Activated naive CD8-positive, alpha-beta T cell treated with anti-CD3 and anti-CD28 coated beads, Interleukin-2, amount 50 U/mL, for 24 hours (primary cell): ENCODE data around the gene SFXN2.

Source experiments
- ATAC-seq: fragments of 150-1000 bp; cut with Tn5 transposase; one replicate; pipeline ENCODE4 v1.10.0; 2021
- DNase-seq: peaks from one replicate; pipeline ENCODE4 v3.0.0; 2021
- H3K27ac Mint-ChIP-seq: one replicate; pipeline ENCODE4 v1.8.0; 2021; ENCODE audit warnings: mild to moderate bottlenecking, mixed read lengths
- H3K27me3 Mint-ChIP-seq: one replicate; pipeline ENCODE4 v1.8.0; 2021; ENCODE audit warnings: mixed read lengths
- H3K36me3 Mint-ChIP-seq: one replicate; pipeline ENCODE4 v1.8.0; 2021; ENCODE audit warnings: low read depth, mixed read lengths
- H3K4me1 Mint-ChIP-seq: one replicate; pipeline ENCODE4 v1.8.0; 2021; ENCODE audit warnings: mixed read lengths
- H3K4me3 Mint-ChIP-seq: one replicate; pipeline ENCODE4 v1.8.0; 2021; ENCODE audit warnings: mild to moderate bottlenecking, moderate library complexity, mixed read lengths
- H3K9me3 Mint-ChIP-seq: one replicate; pipeline ENCODE4 v1.8.0; 2021; ENCODE audit warnings: mixed read lengths

Gene SFXN2

DNA sequence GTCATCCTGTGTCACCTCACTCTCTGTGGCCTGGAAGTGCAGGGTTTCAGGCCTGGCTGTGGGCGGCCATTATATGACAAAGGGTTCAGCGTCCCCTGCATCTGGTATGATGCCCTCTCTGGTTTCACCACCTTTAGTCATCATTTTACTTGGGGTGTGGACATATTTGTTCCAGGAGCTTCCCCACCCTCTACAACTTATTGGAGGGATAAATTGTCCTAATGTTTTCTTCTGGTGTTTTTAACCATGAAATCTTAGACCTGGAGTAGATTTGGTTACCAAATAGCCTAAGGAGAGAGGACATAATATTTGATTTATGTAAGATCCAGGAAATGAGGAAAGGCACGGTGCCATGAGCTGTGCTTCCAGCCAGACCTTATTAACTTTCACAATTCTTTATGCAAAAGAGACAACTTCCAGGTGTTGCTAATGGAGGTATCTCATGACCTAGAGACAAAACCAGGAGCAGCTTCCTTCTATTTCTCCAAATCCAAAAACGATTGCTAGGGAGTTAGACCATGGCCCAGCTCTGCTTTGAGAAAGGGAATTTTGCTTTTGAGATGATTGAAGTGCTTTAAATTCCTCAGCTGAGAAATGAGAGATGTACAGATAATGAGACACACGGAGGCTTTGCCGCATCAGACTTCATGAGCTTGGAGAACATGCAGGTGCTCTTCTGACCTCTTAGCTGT, 50.2 kb downstream of the SFXN2 start:
- H3K9me3 Mint-ChIP-seq: no peaks in the 10 kb centered on the region
- ATAC-seq: peak; percentile 43
- H3K4me1 Mint-ChIP-seq: peaks cover 25% of the 10 kb centered on the region
- H3K27me3 Mint-ChIP-seq: no peaks in the 10 kb centered on the region
- H3K27ac Mint-ChIP-seq: no peak overlapping the region
- H3K36me3 Mint-ChIP-seq: peaks cover 7% of the 10 kb centered on the region
- DNase-seq: no peak
- no peak overlapping the region for H3K4me3 Mint-ChIP-seq

DNA sequence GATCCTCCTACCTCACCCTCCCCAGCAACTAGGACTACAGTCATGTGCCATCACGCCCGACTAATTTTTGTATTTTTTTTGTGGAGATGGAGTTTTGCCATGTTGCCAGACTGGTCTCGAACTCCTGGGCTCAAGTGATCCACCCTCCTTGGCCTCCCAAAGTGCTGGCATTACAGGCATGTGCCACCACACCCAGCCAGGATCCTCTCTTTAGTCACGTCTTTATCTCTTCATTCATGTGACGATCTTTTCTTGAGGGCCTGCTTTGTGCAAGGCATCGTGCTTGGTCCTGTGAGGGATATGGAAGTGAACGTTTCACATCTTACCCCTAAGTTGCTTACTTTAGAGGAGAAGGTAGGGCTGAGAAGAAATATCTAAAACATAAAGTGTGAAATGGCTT, 50.9 kb downstream of the SFXN2 start:
- H3K27me3 Mint-ChIP-seq: no peaks in the 10 kb centered on the region
- no peak overlapping the region for H3K4me3 Mint-ChIP-seq
- DNase-seq: no peak
- H3K27ac Mint-ChIP-seq: no peak overlapping the region
- H3K9me3 Mint-ChIP-seq: no peaks in the 10 kb centered on the region
- ATAC-seq: no peak
- peaks cover 32% of the 10 kb centered on the region for H3K4me1 Mint-ChIP-seq
- H3K36me3 Mint-ChIP-seq: peaks cover 7% of the 10 kb centered on the region

DNA sequence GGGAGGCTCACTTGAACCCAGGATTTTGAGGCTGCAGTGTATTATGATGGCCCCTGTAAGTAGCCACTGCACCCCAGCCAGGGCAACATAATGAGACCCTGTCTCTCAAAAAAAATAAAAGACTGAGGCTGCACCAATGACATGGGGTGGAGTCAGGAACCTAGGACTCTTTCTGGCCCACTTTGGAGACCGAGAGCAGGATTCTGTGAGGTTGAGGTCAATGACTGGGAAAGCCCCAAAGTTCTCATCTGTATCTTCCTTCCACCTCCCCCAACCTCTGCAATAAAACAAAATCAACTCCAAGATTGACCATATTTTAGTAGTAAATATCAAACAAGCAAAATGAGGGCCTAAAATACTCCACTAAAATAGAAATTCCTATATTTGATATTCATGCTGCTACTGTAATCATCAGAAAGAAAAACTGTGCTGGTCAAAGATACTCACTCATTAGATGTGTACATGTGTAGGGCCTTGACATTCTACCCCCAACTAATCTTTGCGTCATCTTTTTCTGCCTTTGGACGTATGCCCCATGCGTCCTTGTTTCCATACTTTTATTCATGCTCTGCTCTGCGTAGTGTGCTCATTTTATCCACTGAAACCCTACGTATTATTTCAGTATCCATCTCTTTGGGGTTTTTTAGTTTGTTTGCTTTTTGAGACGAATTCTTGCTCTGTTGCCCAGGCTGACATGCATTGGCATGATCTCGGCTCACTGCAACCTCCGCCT, 53.2 kb downstream of the SFXN2 start:
- no peaks in the 10 kb centered on the region for H3K9me3 Mint-ChIP-seq
- H3K4me3 Mint-ChIP-seq: no peak overlapping the region
- no peaks in the 10 kb centered on the region for H3K27me3 Mint-ChIP-seq
- H3K27ac Mint-ChIP-seq: no peak overlapping the region
- no peak for DNase-seq
- peaks cover 50% of the 10 kb centered on the region for H3K4me1 Mint-ChIP-seq
- H3K36me3 Mint-ChIP-seq: peaks cover 7% of the 10 kb centered on the region
- ATAC-seq: no peak

DNA sequence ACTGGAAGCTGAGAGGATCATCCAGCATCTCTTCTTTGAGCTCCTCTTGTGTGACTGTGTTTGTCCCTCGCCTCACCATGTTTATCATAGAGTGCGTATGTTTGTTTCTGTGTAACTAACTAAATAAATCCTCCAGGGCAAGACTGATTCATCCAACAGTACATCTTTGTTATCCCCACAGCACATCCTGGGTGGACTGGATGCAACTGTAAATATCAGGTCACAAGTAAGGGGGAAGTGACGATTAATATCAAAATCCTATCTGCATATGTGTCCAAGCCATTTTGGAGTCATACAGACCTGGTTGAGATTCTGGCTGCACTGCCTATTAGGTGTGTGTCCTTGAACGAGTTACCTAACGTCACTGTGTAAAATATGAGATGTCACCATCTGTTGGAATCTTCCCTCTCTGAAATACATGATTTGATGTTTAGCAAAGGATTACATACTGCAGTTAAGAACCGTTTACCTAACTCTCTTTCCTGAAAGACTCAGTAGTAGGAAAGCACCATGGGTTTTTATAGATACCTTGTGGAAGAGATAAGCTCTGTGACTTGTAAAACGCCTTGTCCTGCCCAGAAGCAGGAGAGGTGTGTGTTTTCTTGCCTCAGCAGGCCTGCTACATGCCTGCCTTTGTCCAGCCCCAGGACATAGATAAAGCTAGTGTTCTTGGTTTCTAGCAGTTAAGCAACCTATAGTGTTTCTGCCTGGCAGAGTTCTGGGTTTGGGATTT, 55.1 kb downstream of the SFXN2 start:
- peaks cover 7% of the 10 kb centered on the region for H3K36me3 Mint-ChIP-seq
- H3K4me1 Mint-ChIP-seq: peaks cover 63% of the 10 kb centered on the region
- DNase-seq (no peak), ATAC-seq (no peak)
- H3K9me3 Mint-ChIP-seq: no peaks in the 10 kb centered on the region
- H3K27ac Mint-ChIP-seq: no peak overlapping the region
- H3K4me3 Mint-ChIP-seq: no peak overlapping the region
- H3K27me3 Mint-ChIP-seq: no peaks in the 10 kb centered on the region

DNA sequence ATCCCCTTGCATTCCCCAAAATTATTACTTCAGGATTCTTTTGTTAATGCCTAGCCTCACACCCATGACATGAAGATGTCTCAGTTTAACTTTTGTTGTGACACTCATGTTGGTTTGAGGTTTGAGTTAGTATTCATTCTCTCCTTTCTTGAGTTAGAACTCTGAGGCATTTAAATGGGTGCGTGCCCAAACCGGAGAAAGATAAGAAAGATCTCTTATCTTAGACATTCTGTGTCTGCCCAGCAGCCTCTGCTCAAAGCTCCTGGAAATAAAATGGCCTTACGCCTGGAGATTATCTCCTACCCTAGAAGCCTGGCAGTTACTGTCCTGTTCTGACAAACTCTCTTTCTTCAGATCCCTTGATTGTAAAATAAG, 55.7 kb downstream of the SFXN2 start:
- Mint-ChIP-seq H3K9me3 (no peaks in the 10 kb centered on the region), H3K27ac (no peak overlapping the region), H3K4me1 (peaks cover 65% of the 10 kb centered on the region), H3K27me3 (no peaks in the 10 kb centered on the region), H3K36me3 (peaks cover 7% of the 10 kb centered on the region), H3K4me3 (no peak overlapping the region)
- peak; percentile 8 for ATAC-seq
- no peak for DNase-seq

DNA sequence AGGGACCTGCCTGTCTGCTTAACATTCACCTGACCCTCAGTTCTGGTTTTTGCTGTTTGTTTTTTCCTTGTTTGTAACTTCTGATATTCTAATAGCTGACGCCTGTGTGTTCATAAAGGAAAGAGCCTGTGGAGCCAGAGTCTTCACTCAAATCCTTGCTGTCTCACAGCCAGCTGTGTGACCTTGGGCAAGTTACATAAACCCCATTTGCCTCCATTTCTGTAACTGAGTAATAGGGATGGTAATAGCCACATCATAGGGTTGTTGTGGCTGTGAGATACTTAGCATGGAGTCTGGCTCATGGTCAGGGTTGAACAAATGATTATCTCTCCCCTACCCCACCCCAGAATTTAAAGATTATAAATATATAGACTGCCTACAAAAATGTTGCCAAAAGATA, 56.4 kb downstream of the SFXN2 start:
- Mint-ChIP-seq H3K27ac (no peak overlapping the region), H3K9me3 (no peaks in the 10 kb centered on the region), H3K36me3 (peaks cover 3% of the 10 kb centered on the region), H3K27me3 (no peaks in the 10 kb centered on the region), H3K4me1 (peaks cover 71% of the 10 kb centered on the region), H3K4me3 (no peak overlapping the region)
- DNase-seq: no peak
- ATAC-seq: no peak

DNA sequence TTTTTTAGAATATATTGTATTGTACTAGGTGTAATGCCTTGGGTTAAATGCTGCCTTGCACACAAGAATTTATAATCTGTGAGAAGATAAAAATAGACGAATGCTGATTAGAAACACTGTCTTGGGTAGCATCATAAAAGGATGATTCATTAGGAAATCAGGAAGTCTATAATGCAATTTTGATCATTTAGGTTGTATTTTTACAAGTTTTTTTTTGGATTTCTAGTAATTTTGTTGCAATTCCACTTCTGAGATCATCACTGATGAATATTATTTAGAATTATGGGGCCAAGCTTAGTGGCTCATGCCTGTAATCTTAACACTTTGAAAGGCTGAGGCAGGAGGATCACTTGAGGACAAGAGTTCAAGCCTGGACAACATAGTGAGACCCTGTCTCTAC, 58.9 kb downstream of the SFXN2 start:
- Mint-ChIP-seq H3K36me3 (peaks cover 2% of the 10 kb centered on the region), H3K4me1 (peaks cover 76% of the 10 kb centered on the region), H3K27me3 (no peaks in the 10 kb centered on the region), H3K9me3 (no peaks in the 10 kb centered on the region), H3K27ac (no peak overlapping the region), H3K4me3 (no peak overlapping the region)
- DNase-seq (no peak), ATAC-seq (no peak)

DNA sequence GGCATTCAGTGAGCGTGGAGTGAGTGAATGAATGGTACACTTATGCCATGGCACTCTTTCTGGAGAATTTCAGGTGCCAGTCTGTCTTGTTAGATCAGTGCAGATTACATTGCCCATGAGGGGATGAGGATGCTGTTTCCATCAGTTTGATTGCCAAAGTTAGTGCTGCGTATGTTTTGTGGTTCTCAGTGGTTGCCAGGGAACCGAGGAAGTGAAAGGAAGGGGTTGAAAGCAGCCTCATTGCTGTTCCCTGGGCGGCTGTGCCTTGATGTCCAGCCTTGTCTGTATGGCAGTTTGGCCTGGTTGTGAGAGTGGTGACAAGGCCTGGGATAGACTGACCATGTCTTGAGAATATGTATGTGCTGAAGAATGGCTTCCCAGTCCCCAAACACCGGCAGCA, 59.5 kb downstream of the SFXN2 start:
- Mint-ChIP-seq H3K36me3 (peaks cover 2% of the 10 kb centered on the region), H3K27ac (no peak overlapping the region), H3K27me3 (no peaks in the 10 kb centered on the region), H3K9me3 (no peaks in the 10 kb centered on the region), H3K4me3 (no peak overlapping the region), H3K4me1 (peaks cover 78% of the 10 kb centered on the region)
- ATAC-seq (no peak), DNase-seq (no peak)

DNA sequence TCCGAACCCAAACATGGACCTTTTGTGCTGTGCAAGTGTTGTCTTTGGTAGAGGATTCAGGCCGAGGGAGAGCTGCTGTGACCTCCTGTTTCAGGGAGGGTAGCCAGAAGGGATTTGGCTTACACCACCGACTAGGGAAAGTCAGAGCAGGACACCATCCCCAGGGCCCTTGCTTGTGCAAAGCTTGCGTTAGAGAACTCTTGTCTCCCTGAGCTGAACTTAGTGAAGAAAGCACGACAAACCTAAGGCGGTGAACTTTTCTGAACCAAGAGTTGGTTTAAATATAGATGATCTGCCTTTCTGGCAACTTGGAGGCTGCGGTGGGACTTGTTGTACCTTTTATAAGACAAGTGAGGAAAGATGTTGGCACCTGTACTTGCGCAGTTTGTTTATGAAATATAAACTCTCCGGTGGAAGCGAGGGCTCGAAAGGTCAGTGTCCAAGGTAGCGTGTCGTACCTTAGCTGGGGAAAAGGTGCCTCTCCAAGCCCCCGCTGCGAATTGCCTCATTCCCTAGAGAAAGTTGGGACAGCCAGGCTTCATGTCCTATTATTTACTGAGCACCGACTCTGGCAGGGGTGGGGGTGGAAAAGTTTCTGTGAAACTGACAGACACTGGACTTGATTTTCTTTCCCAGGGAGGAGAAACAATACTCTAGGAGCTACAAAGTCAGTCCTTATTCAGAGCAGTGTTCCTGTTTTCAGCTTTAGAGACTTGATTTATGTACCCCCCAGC, 60.9 kb downstream of the SFXN2 start:
- Mint-ChIP-seq H3K9me3 (no peaks in the 10 kb centered on the region), H3K4me1 (peaks cover 72% of the 10 kb centered on the region), H3K4me3 (no peak overlapping the region), H3K27ac (no peak overlapping the region), H3K27me3 (no peaks in the 10 kb centered on the region), H3K36me3 (peaks cover 2% of the 10 kb centered on the region)
- ATAC-seq (no peak), DNase-seq (no peak)

DNA sequence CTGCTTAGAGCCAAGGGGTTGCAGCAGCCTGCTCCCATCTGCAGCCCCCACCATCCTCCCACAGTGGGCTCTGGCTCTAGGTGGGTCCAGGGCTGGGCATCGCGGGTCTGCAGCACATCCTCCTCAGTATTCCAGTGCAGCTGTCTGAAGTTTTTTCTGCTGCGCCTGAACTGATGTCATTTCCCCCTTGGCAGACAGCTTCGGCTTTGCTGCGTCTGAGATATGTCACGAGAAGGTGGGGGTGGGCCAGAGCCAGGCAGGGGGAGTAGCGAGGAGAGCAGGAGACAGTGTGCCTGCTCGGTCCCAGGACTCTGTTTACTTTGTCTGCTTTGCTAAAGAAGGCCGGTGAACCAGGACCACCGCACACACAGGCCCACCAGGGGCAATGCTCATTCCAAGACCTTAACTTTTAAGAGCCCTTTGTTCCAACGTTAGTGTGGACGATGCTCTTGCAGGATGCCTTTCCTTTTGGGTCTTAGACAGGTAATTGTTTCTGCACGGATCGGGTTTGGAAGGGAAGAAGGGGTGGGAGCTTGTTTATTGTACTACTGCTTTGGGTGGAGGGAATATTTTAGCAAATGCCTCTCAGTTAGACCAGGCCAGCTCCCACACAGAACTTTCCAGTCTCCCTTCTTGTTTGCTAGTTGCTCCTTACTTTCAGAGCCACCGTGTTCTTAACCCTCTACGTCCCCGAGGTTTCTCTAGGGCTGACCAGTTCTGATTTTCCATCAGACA, 61.7 kb downstream of the SFXN2 start:
- Mint-ChIP-seq H3K27me3 (no peaks in the 10 kb centered on the region), H3K4me3 (peak overlapping the region; percentile 57), H3K4me1 (peaks cover 71% of the 10 kb centered on the region), H3K27ac (peak overlapping the region; percentile 72), H3K9me3 (no peaks in the 10 kb centered on the region), H3K36me3 (peaks cover 2% of the 10 kb centered on the region)
- DNase-seq: peak; percentile 23
- ATAC-seq: peak; percentile 42

DNA sequence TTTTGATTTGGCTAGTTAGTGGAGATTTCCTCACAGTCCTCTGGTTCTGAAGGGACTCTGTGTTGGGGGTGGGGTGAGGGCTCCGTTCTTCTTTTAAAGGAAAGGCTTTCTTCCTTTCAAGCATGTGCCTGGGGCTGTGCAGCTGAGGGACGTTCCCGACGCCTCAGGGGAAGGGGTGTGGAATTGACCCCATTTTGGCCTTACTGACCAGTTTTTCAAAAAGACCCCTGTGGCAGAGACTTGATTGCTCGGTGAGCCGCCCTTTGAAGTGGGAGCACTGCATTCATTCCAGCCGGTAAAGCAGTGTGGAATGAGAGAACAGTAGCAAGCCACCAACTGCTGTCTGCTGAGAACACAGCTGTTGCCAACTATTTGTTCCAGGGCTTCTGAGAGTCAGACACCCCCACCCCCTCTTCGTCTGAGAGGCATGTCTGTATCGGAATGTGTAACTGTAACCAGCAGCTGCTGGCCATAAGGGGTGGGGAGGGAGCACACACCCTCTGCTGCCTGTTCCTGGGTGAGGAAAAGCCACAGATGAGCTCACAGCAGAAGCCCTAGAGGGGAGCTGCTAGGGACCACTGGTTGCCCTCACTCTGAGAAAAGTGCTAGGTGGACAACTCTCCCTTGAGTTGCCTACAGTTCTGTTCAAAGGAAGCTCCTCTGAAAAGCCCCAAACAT, 62.5 kb downstream of the SFXN2 start:
- DNase-seq: no peak

DNA sequence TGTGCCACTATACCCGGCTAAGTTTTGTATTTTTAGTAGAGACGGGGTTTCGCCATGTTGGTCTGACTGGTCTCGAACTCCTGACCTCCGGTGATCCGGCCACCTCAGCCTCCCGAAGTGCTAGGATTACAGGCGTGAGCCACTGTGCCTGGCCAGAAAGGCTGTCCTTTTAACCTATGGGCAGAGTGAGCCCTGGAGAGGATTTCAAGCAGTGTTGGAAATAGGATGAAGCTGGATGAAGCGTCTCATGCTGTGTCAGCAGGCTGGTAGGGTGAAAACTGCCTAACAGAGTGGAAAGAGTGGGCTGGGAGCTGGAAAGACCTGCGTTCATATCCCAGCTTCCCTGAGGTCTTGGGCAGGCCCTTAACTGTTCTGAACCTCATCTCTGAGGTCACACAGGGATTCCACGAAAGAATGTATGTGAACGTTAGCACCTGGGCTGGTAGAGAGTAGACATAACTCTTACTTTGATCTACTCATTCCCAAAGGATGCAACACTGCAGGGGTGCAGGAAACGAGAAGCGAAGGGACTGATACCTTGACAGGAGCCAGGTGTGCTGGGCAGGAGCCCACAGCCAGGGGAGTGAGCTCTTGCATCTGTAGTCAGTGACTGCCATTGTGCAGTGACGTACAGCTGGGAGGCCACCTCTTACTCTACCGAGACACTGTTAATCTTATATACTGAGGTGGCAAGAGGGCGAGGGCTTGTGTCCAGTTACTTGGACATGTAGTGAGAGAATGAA, 63.4 kb downstream of the SFXN2 start:
- peaks cover 2% of the 10 kb centered on the region for H3K36me3 Mint-ChIP-seq
- no peak overlapping the region for H3K4me3 Mint-ChIP-seq
- H3K27me3 Mint-ChIP-seq: no peaks in the 10 kb centered on the region
- no peak overlapping the region for H3K27ac Mint-ChIP-seq
- peaks cover 67% of the 10 kb centered on the region for H3K4me1 Mint-ChIP-seq
- DNase-seq (no peak), ATAC-seq (no peak)
- no peaks in the 10 kb centered on the region for H3K9me3 Mint-ChIP-seq

More for the DNA sequence above, 62.5 kb downstream of the SFXN2 start:
- Mint-ChIP-seq H3K4me1 (peaks cover 70% of the 10 kb centered on the region), H3K27ac (no peak overlapping the region), H3K27me3 (no peaks in the 10 kb centered on the region), H3K9me3 (no peaks in the 10 kb centered on the region), H3K36me3 (peaks cover 2% of the 10 kb centered on the region), H3K4me3 (peak overlapping the region; percentile 57)
- peak; percentile 47 for ATAC-seq

DNA sequence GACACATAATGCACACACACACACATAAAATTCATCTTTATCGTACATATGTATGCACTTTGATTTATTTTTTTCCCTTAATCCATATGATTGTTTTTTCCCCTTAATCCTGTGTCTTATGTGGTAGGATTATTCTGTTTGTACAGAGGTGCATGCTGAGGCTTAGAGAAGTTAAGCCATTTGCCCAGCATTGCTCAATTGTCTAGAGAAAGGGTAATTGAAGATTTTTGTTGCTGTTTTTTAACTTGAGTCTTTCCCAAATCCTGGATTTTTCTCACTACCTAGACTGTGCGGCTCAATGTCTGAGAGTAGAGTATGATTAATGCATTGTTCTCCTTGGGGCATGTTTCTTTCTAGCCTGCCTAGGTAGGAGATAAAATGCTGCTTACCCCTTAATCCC, 64.3 kb downstream of the SFXN2 start:
- H3K36me3 Mint-ChIP-seq: no peaks in the 10 kb centered on the region
- no peaks in the 10 kb centered on the region for H3K27me3 Mint-ChIP-seq
- H3K9me3 Mint-ChIP-seq: no peaks in the 10 kb centered on the region
- no peak overlapping the region for H3K4me3 Mint-ChIP-seq
- H3K27ac Mint-ChIP-seq: no peak overlapping the region
- no peak for ATAC-seq
- no peak for DNase-seq
- peaks cover 67% of the 10 kb centered on the region for H3K4me1 Mint-ChIP-seq
